Right atrium auricular region (tissue), 2 donors: ENCODE measurements around the gene RBPJL. TPM values are rescaled to one million over a fixed set of nuclear protein-coding genes. Genes with fewer than 3 reads are reported as not detected.

Experiments
- DNase-seq: peaks from one replicate; pipeline ENCODE4 v3.0.0-alpha.2; 2019; ENCODE audit warnings: low spot score
- H3K27ac ChIP-seq, 2 donors: fragments of 200-600 bp; sonication (generic); 1 replicate in 1 of 2; 2 replicates in 1 of 2; pipeline ENCODE4 v1.5.1; 2016 to 2019
- H3K27me3 ChIP-seq, 2 donors: fragments of 200-600 bp; sonication (generic); one replicate each; pipeline versions ENCODE4 v1.5.1 to v1.6.0; 2017 to 2019
- H3K36me3 ChIP-seq: fragments of 200-600 bp; sonication (generic); one replicate; pipeline ENCODE4 v1.5.1; 2016
- H3K4me1 ChIP-seq, 2 donors: fragments of 200-600 bp; sonication (generic); one replicate each; pipeline versions ENCODE4 v1.5.1 to v1.6.0; 2017 to 2019
- H3K4me3 ChIP-seq, 2 donors: fragments of 200-600 bp; sonication (generic); 1 replicate in 1 of 2; 2 replicates in 1 of 2; pipeline ENCODE4 v1.5.1; 2017 to 2019; ENCODE audit warnings: mild to moderate bottlenecking in 1 of 2, moderate library complexity in 1 of 2
- H3K9me3 ChIP-seq, 2 donors: fragments of 200-600 bp; sonication (generic); one replicate each; pipeline ENCODE4 v1.5.1; 2019
- total RNA-seq, 2 donors: library from RNA; depleted of rRNA; stranded (reverse); fragments of >200 nt; gene quantifications; one replicate each; pipeline ENCODE4 v1.1.0, GENCODE V29; 2016
- TF ChIP-seq, protein P1 (sequence below), 2 donors: fragments of 200-600 bp; sonication (generic); IDR thresholded peaks; one replicate each; pipeline ENCODE4 v1.5.1; 2019; ENCODE audit warnings: antibody characterized with exemption in 2 of 2

The RBPJL gene
- total RNA-seq, 2 donors from 2014 or later = not detected

DNA sequence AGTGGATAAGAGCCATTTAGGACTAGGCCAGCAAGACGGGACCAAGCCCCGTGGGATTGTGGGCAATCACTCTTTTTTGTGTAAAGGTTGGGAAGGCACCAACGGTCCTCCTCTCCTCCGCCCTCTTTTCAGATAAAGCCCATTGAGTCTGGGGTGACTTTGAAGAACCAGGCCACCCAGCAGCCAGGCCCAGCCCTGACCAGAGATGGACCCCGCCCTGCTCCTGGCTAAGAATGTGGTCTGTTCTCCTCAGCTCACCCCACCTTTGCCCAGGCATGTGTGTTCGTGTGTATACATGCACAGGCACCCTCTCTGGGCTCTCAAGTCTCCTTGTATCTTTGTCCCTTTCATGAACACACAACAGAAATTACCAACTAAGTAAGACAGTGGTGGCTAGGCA is 32.4 kb downstream of the RBPJL start:
- Histone ChIP-seq H3K27me3 (no peaks in the 10 kb centered on the region), H3K36me3 (peaks cover 40% of the 10 kb centered on the region), H3K27ac (peak overlapping the region; percentile 96 to 97), H3K9me3 (no peaks in the 10 kb centered on the region), H3K4me3 (no peak overlapping the region), H3K4me1 (peaks cover 5 to 85% of the 10 kb centered on the region in 2 donors)
- DNase-seq = no peak
- TF ChIP-seq, protein P1, sequence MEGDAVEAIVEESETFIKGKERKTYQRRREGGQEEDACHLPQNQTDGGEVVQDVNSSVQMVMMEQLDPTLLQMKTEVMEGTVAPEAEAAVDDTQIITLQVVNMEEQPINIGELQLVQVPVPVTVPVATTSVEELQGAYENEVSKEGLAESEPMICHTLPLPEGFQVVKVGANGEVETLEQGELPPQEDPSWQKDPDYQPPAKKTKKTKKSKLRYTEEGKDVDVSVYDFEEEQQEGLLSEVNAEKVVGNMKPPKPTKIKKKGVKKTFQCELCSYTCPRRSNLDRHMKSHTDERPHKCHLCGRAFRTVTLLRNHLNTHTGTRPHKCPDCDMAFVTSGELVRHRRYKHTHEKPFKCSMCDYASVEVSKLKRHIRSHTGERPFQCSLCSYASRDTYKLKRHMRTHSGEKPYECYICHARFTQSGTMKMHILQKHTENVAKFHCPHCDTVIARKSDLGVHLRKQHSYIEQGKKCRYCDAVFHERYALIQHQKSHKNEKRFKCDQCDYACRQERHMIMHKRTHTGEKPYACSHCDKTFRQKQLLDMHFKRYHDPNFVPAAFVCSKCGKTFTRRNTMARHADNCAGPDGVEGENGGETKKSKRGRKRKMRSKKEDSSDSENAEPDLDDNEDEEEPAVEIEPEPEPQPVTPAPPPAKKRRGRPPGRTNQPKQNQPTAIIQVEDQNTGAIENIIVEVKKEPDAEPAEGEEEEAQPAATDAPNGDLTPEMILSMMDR (IDR thresholded peaks at IDR 0.05) = no peak

DNA sequence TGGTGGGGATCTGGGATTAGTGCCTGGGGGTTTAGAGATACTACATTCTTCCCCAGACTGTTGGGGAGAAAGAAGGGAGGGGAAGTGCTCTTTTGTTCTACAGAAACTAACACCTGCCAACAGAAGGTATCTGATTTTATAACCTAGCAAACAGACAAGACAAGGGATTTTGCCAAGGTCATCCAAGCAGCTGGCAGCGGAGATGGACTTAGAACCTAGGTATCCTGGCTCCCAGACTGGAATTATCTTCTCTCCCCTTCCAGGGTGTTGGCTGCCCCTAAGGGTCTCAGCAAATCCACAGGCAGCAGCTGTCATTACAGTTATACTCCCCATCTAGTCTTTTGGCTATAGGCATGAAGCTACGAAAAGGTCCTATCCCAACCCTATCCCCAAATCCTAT is 33.2 kb downstream of the RBPJL start:
- TF ChIP-seq, protein P1 (IDR thresholded peaks at IDR 0.05) = no peak
- Histone ChIP-seq H3K4me1 (peaks cover 5 to 92% of the 10 kb centered on the region in 2 donors), H3K4me3 (no peak overlapping the region), H3K9me3 (no peaks in the 10 kb centered on the region), H3K36me3 (peaks cover 34% of the 10 kb centered on the region), H3K27ac (peak overlapping the region; percentile 96 to 97), H3K27me3 (no peaks in the 10 kb centered on the region)
- no peak for DNase-seq

DNA sequence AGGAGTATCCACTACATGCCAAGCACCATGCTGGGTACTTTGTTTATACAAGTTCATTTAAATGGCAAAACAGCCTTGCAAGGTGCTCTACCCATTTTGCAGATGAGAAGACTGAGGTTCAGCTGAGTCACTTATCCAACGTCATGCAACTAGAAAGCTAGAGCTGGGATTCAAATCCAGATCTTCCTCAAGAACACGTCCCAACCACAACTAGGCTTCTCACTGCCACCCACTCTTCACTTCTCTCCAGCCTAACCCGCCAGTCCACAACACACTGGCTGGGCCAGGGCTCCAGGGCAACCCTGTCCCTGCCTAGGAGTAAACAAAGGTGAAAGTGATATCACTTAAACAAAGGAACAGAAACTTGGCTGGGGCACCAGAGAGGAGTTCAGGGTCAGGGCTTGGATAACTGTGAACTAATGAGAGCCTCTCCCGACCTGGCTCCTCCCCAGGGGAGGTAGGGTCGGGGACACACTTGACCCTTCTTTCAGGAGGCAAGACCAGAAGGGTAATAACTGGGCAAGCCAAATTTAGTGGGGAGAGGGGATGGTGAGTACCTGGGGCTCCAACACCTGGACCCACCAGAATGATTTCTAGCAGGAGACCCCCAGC is 33.7 kb downstream of the RBPJL start:
- no peak overlapping the region for H3K4me3 ChIP-seq
- DNase-seq = no peak
- no peaks in the 10 kb centered on the region for H3K9me3 ChIP-seq
- peak overlapping the region; percentile 96 to 97 for H3K27ac ChIP-seq
- H3K27me3 ChIP-seq = no peaks in the 10 kb centered on the region
- H3K36me3 ChIP-seq = peaks cover 28% of the 10 kb centered on the region
- TF ChIP-seq, protein P1 (IDR thresholded peaks at IDR 0.05) = no peak
- peaks cover 5 to 98% of the 10 kb centered on the region in 2 donors for H3K4me1 ChIP-seq

DNA sequence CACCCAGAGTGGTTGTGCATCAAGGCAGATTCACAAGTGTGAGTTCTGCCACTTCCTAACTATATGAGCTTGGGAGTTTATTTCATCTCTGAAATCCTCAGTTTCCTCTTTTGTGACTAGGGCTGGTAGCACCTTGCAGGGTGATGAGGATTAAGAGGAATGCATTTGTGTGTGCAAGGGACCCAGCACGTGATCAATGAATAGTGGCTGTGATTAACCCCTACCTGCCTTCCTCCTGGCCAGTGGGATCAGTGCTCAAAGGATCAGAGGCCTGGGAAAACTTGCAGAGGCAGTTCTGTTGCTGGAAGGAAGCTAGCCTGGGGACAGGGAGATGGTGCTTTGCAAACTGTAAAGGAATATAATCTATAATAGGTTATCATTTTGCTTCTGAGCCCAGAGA is 34.3 kb downstream of the RBPJL start:
- peaks cover 5 to 99% of the 10 kb centered on the region in 2 donors for H3K4me1 ChIP-seq
- TF ChIP-seq, protein P1 (IDR thresholded peaks at IDR 0.05) = no peak
- DNase-seq = no peak
- H3K27ac ChIP-seq = peak overlapping the region; percentile 96 to 97
- H3K9me3 ChIP-seq = no peaks in the 10 kb centered on the region
- no peak overlapping the region for H3K4me3 ChIP-seq
- peaks cover 22% of the 10 kb centered on the region for H3K36me3 ChIP-seq
- no peaks in the 10 kb centered on the region for H3K27me3 ChIP-seq

DNA sequence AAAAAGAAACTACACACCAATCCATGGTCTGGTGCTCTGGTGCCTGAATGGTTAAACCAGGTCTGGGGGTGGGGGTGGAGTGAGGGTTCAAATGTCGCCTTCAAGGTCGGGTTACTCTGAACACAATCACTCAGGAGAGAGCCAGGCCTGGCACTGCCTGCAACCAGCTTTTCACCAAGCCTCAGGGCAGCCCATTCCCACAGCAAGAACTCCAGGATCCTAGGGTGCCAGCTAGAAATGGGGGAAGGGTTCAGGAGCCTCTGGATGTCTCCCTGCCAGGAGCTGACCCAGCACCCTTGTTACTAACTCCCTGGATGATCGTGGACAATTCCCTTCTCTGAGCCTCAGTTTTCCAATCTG is 34.9 kb downstream of the RBPJL start:
- H3K4me1 ChIP-seq = peaks cover 5 to 100% of the 10 kb centered on the region in 2 donors

More for the DNA sequence above, 34.9 kb downstream of the RBPJL start:
- DNase-seq = no peak
- TF ChIP-seq, protein P1 (IDR thresholded peaks at IDR 0.05) = no peak
- Histone ChIP-seq H3K36me3 (peaks cover 21% of the 10 kb centered on the region), H3K9me3 (no peaks in the 10 kb centered on the region), H3K27me3 (no peaks in the 10 kb centered on the region), H3K4me3 (peak overlapping the region; percentile 9 to 26), H3K27ac (peak overlapping the region; percentile 96 to 97)
